LNCAP (cell line): ENCODE data around the gene ZNF385A.

Source experiments
- TF ChIP-seq, protein P1 (sequence below): fragments of 450-650 bp; IDR thresholded peaks from 2 replicates; pipeline ENCODE4 v1.5.1; 2017; ENCODE audit warnings: mild to moderate bottlenecking

Gene ZNF385A

DNA sequence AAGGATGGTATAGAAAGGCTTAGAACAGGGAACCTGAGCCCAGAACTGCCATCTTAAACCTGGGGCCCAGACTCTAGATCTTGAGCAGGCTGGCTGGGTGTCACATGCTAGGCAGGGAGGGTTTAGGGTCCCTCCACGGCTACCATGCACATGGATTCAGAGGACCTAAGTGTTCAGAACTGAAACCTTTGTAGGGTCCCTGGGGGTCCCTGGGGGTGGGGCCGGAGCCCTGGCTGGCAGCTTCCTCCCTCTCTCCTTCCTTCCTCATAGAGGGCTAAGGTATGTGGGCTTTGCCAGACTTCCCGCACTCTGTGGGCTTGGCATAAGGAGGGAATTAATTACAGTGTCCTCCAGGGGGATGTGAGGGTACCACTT, 4.6 kb upstream of the ZNF385A start:
- TF ChIP-seq, protein P1, sequence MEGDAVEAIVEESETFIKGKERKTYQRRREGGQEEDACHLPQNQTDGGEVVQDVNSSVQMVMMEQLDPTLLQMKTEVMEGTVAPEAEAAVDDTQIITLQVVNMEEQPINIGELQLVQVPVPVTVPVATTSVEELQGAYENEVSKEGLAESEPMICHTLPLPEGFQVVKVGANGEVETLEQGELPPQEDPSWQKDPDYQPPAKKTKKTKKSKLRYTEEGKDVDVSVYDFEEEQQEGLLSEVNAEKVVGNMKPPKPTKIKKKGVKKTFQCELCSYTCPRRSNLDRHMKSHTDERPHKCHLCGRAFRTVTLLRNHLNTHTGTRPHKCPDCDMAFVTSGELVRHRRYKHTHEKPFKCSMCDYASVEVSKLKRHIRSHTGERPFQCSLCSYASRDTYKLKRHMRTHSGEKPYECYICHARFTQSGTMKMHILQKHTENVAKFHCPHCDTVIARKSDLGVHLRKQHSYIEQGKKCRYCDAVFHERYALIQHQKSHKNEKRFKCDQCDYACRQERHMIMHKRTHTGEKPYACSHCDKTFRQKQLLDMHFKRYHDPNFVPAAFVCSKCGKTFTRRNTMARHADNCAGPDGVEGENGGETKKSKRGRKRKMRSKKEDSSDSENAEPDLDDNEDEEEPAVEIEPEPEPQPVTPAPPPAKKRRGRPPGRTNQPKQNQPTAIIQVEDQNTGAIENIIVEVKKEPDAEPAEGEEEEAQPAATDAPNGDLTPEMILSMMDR = no peak

GRCh38 chr12:54388237-54389133, 4.0 kb upstream of the ZNF385A start:
- TF ChIP-seq, protein P1 = no peak

DNA sequence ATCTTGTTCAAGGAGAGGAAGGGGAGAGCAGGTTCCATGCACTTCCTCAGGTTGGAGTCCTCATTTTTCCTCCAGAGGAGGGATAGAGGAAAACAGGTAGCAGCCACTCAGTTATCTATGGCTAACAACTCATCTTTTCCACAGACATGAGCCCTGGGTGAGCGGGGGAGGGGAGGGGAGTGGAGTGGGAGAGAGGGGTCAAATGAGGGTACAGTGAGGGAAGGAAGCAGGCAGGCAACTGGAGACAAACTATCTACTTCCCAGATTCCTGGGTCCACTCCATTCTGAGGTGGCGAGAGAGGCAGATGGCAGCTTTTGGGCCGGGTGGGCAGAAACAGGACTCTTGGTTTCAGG, 2.6 kb upstream of the ZNF385A start:
- TF ChIP-seq, protein P1 = no peak

GRCh38 chr12:54386403-54387113, 2.0 kb upstream of the ZNF385A start:
- TF ChIP-seq, protein P1 = no peak

GRCh38 chr12:54385251-54385914, 850 bp upstream of the ZNF385A start:
- TF ChIP-seq, protein P1 = no peak

- TF ChIP-seq, protein P1 = no peak
Observed at GRCh38 chr12:54383041-54383609, 1.4 kb downstream of the ZNF385A start.

DNA sequence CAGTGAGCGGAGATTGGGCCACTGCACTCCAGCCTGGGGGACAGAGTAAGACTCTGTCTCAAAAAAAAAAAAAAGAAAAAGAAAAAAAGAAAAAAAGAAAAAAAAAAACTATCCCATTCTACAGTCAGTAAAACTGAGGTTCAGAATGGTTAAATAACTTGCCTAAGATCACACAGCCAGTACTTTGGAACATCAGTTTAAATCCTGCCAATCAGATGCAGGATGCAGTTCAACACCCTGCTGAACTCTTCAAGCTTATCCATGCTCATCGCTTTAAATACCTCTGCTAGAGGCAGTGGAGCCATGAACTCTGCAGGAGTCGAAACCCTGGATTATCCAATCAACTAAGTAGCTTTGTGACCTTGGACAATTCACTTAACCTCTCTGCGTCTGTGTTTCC, 3.4 kb downstream of the ZNF385A start:
- TF ChIP-seq, protein P1 = no peak
